ENCODE data around the gene DNALI1. TPM values are rescaled to one million over a fixed set of nuclear protein-coding genes. Genes with fewer than 3 reads are reported as not detected.

Gene DNALI1
- total and polyA plus RNA-seq, 2 donors from 2014 or later = 34.8 to 46.4 TPM

GRCh38 chr1:37602750-37603694, 46.3 kb downstream of the DNALI1 start:
- DNase-seq (peak in 4 of 5 donors; percentile 33 to 73 (median 50)), FAIRE-seq (no peak)
- peak; percentile 54 for TF ChIP-seq CTCF (IDR thresholded peaks at IDR 0.05; ENCODE audit: borderline replicate concordance, extremely low read depth, insufficient read depth)
- Histone ChIP-seq H3K4me3 (ENCODE audit: low read length in 3 of 3) (no peak overlapping the region), H3K9ac (ENCODE audit: low read length in 3 of 3) (no peak overlapping the region), H3K36me3 (ENCODE audit: control insufficient read depth in 2 of 3, insufficient read depth in 3 of 3, low read length in 3 of 3) (no peaks in the 10 kb centered on the region), H3K4me1 (ENCODE audit: control insufficient read depth in 2 of 3, insufficient read depth in 2 of 3, low read depth in 1 of 3, low read length in 3 of 3) (no peaks in the 10 kb centered on the region), H3K27me3 (ENCODE audit: control insufficient read depth, insufficient read depth, low read length) (no peaks in the 10 kb centered on the region), H3K27ac (ENCODE audit: low read depth in 2 of 2, low read length in 2 of 2) (no peak overlapping the region), H3K9me3 (ENCODE audit: control insufficient read depth in 2 of 3, insufficient read depth in 1 of 3, low read length in 3 of 3) (no peaks in the 10 kb centered on the region)
- intact Hi-C loops (cut with DNase I) = no loop called here

- Histone ChIP-seq H3K27ac (ENCODE audit: low read depth in 2 of 2, low read length in 2 of 2) (no peak overlapping the region), H3K36me3 (ENCODE audit: control insufficient read depth in 2 of 3, insufficient read depth in 3 of 3, low read length in 3 of 3) (no peaks in the 10 kb centered on the region), H3K9ac (ENCODE audit: low read length in 3 of 3) (no peak overlapping the region), H3K4me3 (ENCODE audit: low read length in 3 of 3) (no peak overlapping the region), H3K4me1 (ENCODE audit: control insufficient read depth in 2 of 3, insufficient read depth in 2 of 3, low read depth in 1 of 3, low read length in 3 of 3) (no peaks in the 10 kb centered on the region), H3K27me3 (ENCODE audit: control insufficient read depth, insufficient read depth, low read length) (no peaks in the 10 kb centered on the region), H3K9me3 (ENCODE audit: control insufficient read depth in 2 of 3, insufficient read depth in 1 of 3, low read length in 3 of 3) (no peaks in the 10 kb centered on the region)
- DNase-seq (no peak), FAIRE-seq (no peak)
- intact Hi-C loops (cut with DNase I) = no loop called here
- no peak for TF ChIP-seq CTCF (IDR thresholded peaks at IDR 0.05; ENCODE audit: borderline replicate concordance, extremely low read depth, insufficient read depth)
Observed at GRCh38 chr1:37605061-37605650, 48.4 kb downstream of the DNALI1 start.

- Histone ChIP-seq H3K36me3 (ENCODE audit: control insufficient read depth in 2 of 3, insufficient read depth in 3 of 3, low read length in 3 of 3) (no peaks in the 10 kb centered on the region), H3K4me3 (ENCODE audit: low read length in 3 of 3) (no peak overlapping the region), H3K27ac (ENCODE audit: low read depth in 2 of 2, low read length in 2 of 2) (no peak overlapping the region), H3K27me3 (ENCODE audit: control insufficient read depth, insufficient read depth, low read length) (no peaks in the 10 kb centered on the region), H3K9me3 (ENCODE audit: control insufficient read depth in 2 of 3, insufficient read depth in 1 of 3, low read length in 3 of 3) (no peaks in the 10 kb centered on the region), H3K9ac (ENCODE audit: low read length in 3 of 3) (no peak overlapping the region), H3K4me1 (ENCODE audit: control insufficient read depth in 2 of 3, insufficient read depth in 2 of 3, low read depth in 1 of 3, low read length in 3 of 3) (no peaks in the 10 kb centered on the region)
- FAIRE-seq (no peak), DNase-seq (no peak)
- no peak for TF ChIP-seq CTCF (IDR thresholded peaks at IDR 0.05; ENCODE audit: borderline replicate concordance, extremely low read depth, insufficient read depth)
- intact Hi-C loops (cut with DNase I) = no loop called here
Observed at GRCh38 chr1:37605806-37606474, 49.2 kb downstream of the DNALI1 start.
